ENCODE measurements around the gene ROBO2.

ROBO2 gene

DNA sequence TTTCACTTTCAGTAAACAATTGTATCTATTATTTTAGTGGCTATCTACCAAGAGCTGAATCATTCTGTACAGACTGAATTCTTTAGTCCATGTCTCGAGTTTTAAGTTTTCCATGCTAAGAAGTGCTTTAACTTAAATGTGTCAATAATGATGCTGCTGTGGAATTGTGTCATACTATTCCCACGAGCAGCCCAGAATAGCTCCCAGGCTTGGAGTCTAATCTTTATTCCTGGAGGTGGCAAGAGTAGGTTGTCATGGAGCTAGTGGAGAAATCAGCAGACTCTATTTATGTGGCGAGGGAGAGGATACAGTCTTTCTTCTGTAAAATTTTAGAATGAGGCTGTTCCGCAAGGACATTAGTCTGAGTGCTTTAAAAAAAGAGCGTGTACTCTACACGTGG, 207.2 kb downstream of the ROBO2 start (continued):
- TF ChIP-seq, protein P1, sequence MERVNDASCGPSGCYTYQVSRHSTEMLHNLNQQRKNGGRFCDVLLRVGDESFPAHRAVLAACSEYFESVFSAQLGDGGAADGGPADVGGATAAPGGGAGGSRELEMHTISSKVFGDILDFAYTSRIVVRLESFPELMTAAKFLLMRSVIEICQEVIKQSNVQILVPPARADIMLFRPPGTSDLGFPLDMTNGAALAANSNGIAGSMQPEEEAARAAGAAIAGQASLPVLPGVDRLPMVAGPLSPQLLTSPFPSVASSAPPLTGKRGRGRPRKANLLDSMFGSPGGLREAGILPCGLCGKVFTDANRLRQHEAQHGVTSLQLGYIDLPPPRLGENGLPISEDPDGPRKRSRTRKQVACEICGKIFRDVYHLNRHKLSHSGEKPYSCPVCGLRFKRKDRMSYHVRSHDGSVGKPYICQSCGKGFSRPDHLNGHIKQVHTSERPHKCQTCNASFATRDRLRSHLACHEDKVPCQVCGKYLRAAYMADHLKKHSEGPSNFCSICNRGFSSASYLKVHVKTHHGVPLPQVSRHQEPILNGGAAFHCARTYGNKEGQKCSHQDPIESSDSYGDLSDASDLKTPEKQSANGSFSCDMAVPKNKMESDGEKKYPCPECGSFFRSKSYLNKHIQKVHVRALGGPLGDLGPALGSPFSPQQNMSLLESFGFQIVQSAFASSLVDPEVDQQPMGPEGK (tag by site-specific recombination; IDR thresholded peaks at IDR 0.05), result no peak
- no peak for TF ChIP-seq ZNF394 (tag by site-specific recombination; IDR thresholded peaks at IDR 0.05; ENCODE audit: borderline replicate concordance)

DNA sequence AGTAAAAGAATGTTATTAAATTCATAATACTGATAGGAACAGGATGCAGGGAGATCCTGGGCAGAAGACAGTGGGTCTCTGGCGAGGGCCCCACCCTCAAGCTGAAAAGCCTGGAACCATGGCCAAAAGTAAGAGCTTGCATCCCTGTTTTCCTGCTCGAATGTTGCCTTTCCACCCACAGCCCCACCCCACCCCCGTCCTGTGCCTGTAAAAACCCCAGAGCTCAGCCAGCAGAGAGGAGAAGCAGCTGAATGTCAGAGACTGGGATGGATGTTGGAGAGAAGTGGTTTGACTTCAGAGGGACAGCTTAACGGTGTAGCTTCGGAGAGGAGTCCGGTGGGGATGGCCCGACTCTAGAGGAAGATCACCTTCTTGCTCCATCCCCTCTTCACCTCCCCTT, 207.9 kb downstream of the ROBO2 start:
- Histone ChIP-seq H3K4me3 (ENCODE audit: low read depth, low read length) (no peak overlapping the region), H3K9me3 (ENCODE audit: control insufficient read depth, insufficient read depth, low read depth, low read length) (no peaks in the 10 kb centered on the region), H3K27ac (ENCODE audit: extremely low read depth, low read depth, low read length) (no peak overlapping the region), H3K4me1 (ENCODE audit: control insufficient read depth, insufficient read depth, low read length) (peaks cover 3% of the 10 kb centered on the region; the same call in 1 of the 2 replicates), H3K36me3 (ENCODE audit: control insufficient read depth in 2 of 2, insufficient read depth in 1 of 2, low read length in 2 of 2) (no peaks in the 10 kb centered on the region)
- ChIA-PET CTCF (interaction anchor here (1.1 kb wide), 1 partner anchor 88 kb away, joined by 3 read pairs; no protein-coding TSS in a partner anchor), POLR2A (no interaction called here)
- TF ChIP-seq ZFHX2 (tag by site-specific recombination; conservative IDR thresholded peaks at IDR 0.05) (0 out of 2 replicates have a peak, but pooled peaks have one; percentile 19), HOXA7 (CRISPR knock-in tag; IDR thresholded peaks at IDR 0.05; ENCODE audit: borderline replicate concordance) (no peak)

DNA sequence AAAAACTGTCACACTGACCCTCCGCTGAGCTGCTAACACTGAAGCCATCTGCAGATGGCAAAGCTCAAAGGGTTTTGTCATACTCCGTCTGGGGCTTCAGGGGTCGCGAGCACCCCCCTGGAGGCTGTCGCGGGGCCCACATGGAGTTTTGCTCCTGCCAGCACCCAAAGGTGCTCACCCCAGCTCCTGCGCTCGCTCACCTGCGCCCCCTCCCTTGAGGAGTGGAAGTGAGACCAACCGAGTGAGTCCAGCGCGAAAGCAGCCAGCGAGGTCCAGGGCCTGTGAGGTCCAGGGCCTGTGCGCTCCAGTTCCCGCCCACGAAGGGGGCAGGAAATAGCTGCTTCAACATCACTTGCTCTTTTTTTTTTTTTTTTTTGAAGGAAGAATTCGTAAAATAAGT, 208.5 kb downstream of the ROBO2 start:
- H3K4me3 ChIP-seq (ENCODE audit: low read depth, low read length), result no peak overlapping the region
- H3K9me3 ChIP-seq (ENCODE audit: control insufficient read depth, insufficient read depth, low read depth, low read length), result no peaks in the 10 kb centered on the region
- H3K36me3 ChIP-seq (ENCODE audit: control insufficient read depth in 2 of 2, insufficient read depth in 1 of 2, low read length in 2 of 2), result no peaks in the 10 kb centered on the region
- H3K4me1 ChIP-seq (ENCODE audit: control insufficient read depth, insufficient read depth, low read length), result peaks cover 3% of the 10 kb centered on the region; the same call in 1 of the 2 replicates
- ChIA-PET CTCF (interaction anchor here (1.1 kb wide), 1 partner anchor 89 kb away, joined by 3 read pairs; no protein-coding TSS in a partner anchor), POLR2A (interaction anchor here (0.6 kb wide), 1 partner anchor 1993 kb away, joined by 5 read pairs; no protein-coding TSS in a partner anchor)
- no peak overlapping the region for H3K27ac ChIP-seq (ENCODE audit: extremely low read depth, low read depth, low read length)
- TF ChIP-seq, protein P2, sequence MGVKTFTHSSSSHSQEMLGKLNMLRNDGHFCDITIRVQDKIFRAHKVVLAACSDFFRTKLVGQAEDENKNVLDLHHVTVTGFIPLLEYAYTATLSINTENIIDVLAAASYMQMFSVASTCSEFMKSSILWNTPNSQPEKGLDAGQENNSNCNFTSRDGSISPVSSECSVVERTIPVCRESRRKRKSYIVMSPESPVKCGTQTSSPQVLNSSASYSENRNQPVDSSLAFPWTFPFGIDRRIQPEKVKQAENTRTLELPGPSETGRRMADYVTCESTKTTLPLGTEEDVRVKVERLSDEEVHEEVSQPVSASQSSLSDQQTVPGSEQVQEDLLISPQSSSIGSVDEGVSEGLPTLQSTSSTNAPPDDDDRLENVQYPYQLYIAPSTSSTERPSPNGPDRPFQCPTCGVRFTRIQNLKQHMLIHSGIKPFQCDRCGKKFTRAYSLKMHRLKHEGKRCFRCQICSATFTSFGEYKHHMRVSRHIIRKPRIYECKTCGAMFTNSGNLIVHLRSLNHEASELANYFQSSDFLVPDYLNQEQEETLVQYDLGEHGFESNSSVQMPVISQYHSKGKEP (tag by site-specific recombination; IDR thresholded peaks at IDR 0.05), result no peak
- TF ChIP-seq ZNF501 (tag by site-specific recombination; IDR thresholded peaks at IDR 0.05) (no peak), ZNF548 (tag by site-specific recombination; IDR thresholded peaks at IDR 0.05) (no peak), BCL11B (tag by site-specific recombination; IDR thresholded peaks at IDR 0.05; ENCODE audit: low read depth) (no peak), ZNF654 (tag by site-specific recombination; IDR thresholded peaks at IDR 0.05; ENCODE audit: low read depth) (no peak), ZNF174 (tag by site-specific recombination; IDR thresholded peaks at IDR 0.05) (no peak), MZF1 (tag by site-specific recombination; IDR thresholded peaks at IDR 0.05; ENCODE audit: borderline replicate concordance) (no peak), ZNF426 (tag by site-specific recombination; IDR thresholded peaks at IDR 0.05) (no peak), SP7 (tag by site-specific recombination; IDR thresholded peaks at IDR 0.05) (no peak), SP2 (tag by site-specific recombination; IDR thresholded peaks at IDR 0.05) (no peak), ZNF629 (tag by site-specific recombination; IDR thresholded peaks at IDR 0.05) (no peak), ZFP69B (tag by site-specific recombination; IDR thresholded peaks at IDR 0.05) (no peak), ZNF701 (tag by site-specific recombination; IDR thresholded peaks at IDR 0.05) (no peak)
- TF ChIP-seq, protein P3, sequence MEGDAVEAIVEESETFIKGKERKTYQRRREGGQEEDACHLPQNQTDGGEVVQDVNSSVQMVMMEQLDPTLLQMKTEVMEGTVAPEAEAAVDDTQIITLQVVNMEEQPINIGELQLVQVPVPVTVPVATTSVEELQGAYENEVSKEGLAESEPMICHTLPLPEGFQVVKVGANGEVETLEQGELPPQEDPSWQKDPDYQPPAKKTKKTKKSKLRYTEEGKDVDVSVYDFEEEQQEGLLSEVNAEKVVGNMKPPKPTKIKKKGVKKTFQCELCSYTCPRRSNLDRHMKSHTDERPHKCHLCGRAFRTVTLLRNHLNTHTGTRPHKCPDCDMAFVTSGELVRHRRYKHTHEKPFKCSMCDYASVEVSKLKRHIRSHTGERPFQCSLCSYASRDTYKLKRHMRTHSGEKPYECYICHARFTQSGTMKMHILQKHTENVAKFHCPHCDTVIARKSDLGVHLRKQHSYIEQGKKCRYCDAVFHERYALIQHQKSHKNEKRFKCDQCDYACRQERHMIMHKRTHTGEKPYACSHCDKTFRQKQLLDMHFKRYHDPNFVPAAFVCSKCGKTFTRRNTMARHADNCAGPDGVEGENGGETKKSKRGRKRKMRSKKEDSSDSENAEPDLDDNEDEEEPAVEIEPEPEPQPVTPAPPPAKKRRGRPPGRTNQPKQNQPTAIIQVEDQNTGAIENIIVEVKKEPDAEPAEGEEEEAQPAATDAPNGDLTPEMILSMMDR (tag by site-specific recombination; IDR thresholded peaks at IDR 0.05), result no peak
- TF ChIP-seq, protein P4, sequence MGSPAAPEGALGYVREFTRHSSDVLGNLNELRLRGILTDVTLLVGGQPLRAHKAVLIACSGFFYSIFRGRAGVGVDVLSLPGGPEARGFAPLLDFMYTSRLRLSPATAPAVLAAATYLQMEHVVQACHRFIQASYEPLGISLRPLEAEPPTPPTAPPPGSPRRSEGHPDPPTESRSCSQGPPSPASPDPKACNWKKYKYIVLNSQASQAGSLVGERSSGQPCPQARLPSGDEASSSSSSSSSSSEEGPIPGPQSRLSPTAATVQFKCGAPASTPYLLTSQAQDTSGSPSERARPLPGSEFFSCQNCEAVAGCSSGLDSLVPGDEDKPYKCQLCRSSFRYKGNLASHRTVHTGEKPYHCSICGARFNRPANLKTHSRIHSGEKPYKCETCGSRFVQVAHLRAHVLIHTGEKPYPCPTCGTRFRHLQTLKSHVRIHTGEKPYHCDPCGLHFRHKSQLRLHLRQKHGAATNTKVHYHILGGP (tag by site-specific recombination; IDR thresholded peaks at IDR 0.05), result no peak
- TF ChIP-seq, protein P5, sequence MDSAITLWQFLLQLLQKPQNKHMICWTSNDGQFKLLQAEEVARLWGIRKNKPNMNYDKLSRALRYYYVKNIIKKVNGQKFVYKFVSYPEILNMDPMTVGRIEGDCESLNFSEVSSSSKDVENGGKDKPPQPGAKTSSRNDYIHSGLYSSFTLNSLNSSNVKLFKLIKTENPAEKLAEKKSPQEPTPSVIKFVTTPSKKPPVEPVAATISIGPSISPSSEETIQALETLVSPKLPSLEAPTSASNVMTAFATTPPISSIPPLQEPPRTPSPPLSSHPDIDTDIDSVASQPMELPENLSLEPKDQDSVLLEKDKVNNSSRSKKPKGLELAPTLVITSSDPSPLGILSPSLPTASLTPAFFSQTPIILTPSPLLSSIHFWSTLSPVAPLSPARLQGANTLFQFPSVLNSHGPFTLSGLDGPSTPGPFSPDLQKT (IDR thresholded peaks at IDR 0.05; ENCODE audit: borderline replicate concordance, low read depth, low read length), result no peak

Data from HEK293 (cell line).